GM21576 (cell line): ENCODE measurements around the gene RPIA.
A peak's percentile ranks its signal among the peaks of the same experiment; 100 is the strongest.
"Not testable (repeated sequence)": the region's sequence is repeated elsewhere in the genome, so short reads cannot be mapped to it uniquely, and the experiment has no call there.

Source experiments
- ATAC-seq: cut with Tn5 transposase; IDR thresholded peaks from one replicate; pipeline ENCODE4 v1.9.1; 2021; ENCODE audit warnings: mild to moderate bottlenecking, moderate library complexity; ENCODE audit not compliant: unreplicated experiment

RPIA gene

DNA sequence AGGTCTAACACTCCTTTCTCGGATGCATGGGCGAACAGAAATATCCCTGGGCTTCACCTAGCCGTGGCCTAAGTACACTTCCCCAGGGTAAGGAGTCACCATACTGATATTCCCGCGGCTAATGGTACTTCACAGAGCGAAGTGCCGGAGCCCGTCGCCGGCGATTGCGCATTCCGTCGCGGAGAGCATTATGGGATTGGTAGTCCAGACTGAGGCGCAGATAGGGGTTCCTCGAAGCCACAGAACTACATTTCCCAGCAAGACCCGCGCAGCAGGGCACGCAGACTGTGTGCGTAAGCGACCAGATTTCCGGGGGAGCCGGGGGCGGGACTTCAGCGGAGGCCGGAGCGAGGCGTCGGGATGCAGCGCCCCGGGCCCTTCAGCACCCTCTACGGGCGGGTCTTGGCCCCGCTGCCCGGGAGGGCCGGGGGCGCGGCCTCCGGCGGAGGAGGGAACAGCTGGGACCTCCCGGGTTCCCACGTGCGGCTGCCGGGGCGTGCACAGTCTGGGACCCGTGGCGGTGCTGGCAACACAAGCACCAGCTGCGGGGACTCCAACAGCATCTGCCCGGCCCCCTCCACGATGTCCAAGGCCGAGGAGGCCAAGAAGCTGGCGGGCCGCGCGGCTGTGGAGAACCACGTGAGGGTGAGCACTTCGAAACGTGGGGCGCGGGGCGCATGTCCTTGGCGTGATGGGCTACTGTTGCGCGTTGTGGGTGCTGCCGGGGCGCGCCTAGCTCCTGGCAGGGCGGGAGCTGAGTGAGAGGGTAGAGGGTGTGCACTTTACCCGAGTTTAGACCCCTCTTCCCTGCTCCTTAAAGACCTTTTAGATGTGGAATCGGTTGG lies at the start of gene RPIA:
RPIA (plus strand) TSS at position 335 of the 845 bp plus-strand sequence; CDS start at position 361, 26 bp downstream.
- ATAC-seq = peak; percentile 93

DNA sequence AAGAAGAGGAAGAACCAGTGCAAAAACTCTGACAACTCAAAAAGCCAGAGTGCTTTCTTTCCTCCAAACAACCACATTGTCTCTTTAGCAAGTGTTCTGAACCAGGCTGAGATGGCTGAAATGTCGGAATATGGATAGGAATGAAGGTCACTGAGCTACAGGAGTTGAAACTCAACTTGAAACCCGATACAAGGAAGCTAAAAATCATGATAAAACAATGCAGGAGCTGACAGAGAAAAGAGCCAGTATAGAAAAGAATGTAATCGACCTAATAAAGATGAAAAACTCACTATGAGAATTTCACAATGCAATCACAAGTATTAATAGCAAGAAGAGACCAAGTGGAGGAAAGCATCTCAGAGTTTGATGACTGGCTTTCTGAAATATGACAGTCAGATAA lies 49.2 kb upstream of the RPIA start:
- ATAC-seq = no peak

DNA sequence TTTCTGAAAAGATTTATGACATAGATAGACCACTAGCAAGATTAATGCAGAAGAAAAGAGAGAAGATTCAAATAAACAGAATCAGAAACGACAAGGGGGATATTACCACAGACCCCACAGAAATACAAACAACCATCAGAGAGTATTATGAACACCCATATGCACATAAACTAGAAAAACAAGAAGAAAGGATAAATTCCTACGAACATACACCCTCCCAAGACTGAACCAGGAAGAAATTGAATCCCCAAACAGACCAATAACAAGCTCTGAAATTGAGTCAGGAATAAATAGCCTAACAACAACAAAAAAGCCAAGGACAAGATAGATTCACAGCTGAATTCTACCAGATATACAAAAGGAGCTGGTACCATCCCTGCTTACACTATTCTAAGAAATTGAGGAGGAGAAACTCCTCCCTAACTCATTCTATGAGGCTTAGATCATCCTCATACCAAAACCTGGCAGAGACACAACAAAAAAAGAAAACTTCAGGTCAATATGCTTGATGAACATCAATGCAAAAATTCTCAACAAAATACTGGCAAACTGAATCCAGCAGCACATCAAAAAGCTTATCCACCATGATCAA lies 46.1 kb upstream of the RPIA start:
- not testable (repeated sequence) for ATAC-seq

DNA sequence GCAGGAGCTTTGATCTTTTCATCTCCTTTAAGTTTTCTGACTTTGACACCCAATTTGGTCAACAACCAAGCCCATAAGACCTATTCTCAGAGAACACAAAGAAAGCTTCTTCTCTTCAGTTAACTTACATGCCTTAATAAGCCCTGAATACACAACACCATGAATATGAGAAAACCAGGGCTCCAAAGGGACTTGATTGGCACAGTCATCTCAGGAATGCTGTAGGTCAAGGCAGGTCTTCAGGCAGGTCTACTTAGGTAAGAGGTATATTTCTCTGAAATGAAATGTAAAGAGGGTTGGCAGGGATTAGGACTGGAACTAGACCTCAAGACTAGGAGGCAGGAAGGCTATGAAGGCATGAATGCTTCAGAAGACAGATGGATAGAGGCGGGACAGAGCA lies 39.8 kb upstream of the RPIA start:
- ATAC-seq = no peak

DNA sequence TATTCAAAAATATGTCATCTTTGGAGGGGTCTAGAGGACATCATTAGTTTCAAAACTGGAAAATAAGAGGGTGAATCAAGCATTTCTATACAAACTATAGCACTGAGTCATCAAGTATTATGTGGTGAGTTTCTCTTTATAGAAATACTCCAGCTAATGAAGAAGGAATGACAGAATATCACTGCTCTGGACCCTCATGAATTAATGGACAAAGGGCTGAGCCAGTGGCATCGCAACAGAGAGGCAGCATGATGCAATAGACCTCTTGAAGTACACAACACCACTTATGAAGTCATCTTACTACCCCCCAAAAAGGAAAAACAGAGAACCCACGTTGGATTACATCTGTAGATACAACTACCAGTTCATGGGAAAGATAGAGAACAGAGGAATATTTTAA lies 36.8 kb upstream of the RPIA start:
- no peak for ATAC-seq

DNA sequence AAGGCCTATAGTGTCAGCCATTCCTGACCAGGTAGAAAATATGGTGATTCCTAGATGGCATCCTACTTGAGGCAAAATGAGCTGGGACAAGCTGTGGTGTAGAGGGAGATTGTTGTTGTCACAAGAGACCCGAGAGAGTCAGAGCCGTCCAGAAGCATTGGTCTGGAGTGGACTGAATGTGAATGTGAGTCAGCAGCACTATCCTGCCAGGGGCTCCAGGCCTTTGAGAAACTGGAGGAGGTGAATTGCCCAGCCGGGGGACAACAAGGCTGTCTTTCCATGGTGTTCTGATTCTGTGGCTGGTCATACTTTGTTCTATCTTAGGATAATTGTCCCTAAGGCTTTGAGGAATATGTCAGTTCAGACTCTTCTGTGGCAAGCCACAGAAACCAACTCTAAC lies 34.8 kb upstream of the RPIA start:
- ATAC-seq = no peak

DNA sequence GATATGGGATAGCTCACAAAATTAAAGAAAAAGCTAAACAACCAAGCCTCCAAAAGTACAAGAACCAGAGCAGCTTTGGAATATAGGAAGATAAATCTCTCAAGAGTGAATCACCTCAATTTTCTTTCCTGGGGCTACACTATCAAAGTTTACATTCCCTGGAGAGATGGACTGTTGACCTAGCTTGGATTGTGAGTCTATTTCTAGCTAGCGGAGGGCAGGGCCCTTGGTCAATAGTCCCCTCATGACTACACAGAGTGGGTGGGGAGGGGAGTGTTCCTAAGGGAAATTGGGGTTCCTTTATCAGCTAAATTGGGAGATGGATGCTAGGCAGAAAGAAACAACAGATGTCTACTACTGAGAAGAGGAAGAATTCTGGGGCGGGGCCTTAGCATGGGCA lies 34.3 kb upstream of the RPIA start:
- ATAC-seq = no peak

DNA sequence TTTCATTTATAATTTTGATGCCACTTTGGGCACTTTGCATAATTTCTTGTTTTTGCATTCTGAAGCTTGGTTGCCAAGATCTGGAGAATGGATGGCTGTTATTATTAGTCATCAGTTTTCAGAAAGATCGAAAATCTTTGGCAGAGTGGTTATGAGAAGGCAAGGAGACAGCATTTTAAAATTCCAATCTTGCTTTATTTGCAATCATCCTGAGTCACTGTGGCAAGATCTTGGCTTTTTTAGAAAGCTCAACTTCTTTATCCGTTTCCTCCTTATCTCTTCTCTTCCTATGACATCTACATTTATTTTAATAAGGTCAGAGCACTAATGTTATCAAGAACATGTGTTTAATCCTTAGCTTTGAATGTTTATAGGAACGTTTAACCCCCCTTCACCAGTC lies 33.1 kb upstream of the RPIA start:
- no peak for ATAC-seq

DNA sequence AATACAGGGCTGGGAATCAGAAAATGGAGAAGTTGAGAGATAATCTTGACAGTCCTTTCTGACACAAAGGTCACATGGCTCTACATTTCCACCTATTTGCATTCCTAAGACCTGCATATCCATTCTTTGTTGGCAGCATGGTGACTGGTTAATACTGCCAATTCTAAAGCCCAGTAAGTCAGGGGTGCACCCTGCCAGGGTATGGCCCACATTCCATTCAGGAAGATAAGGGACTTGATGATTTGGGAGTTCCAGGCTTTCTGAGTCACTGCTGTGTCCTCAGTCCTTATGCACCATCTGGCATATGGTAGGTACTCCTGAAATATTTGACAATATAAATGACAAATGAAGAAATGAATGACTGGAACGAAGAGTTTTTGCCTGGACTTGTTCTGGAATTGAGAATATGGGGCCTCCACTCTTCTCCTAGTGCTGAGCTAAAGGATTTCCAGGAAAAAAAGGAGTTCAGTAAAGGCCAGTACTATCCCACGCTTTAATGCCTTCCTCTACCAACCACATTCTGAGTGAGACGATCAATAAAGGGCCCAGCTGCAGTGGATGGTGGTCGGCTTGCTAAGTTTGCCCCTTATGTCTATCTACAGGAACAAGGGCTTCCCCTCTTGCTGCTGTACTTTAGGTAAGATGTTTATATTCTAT lies 32.5 kb upstream of the RPIA start:
- ATAC-seq = no peak

DNA sequence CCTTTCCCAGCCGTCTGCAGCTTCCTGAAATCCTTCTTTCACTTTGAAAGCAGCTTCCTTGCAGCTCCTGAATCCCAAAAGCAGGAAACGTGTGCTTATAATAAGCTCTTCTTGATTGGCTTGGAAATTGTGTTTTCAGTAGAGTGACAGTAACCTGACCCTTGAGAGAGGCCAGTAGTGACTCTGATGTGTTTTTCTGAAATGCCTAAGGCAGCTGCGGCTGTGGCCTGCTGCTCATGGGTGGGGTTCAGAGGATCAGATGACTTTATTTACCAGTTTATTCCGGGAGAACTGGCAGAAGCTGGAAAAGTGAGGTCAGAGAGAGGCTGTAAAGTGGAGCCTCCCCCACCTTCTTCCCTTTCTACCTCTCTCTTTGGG lies 31.9 kb upstream of the RPIA start:
- ATAC-seq = no peak

DNA sequence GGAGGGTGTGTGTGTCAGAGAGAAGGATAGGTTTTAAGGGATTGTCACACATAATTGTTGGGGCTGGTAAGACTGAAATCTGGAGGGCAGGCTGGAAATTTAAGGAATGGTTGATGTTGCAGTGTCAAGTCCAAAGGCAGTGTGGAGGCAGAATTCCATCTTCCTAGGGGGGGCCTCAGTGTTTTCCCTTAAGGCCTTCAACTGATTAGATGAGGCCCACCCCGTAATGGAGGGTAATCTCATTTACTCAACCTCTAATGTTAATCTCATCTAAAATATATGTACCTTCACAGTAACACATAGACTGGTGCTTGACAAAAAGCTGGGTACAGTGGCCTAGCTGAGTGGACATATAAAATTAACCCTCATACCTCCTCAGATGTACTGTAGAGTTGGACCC lies 30.9 kb upstream of the RPIA start:
- no peak for ATAC-seq

DNA sequence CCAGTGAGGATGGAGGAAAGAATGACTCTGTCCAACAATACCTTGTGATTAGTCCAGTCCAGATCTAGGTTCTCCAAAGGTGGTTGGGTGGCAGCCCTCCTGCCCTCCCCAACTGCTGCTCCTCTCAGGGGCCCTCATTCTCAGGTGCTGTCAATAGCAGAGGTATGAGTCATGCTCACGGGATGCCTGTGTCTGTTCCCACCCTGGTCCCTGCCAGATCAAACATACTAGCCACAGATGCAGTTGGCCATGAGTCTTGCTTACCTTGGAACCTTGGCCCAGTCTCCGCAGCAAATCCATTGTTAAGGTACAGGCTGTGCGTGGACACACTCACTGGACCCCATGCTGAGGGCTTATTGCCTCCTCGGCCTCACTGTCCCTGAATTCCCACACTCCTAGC lies 24.9 kb upstream of the RPIA start:
- ATAC-seq = no peak

DNA sequence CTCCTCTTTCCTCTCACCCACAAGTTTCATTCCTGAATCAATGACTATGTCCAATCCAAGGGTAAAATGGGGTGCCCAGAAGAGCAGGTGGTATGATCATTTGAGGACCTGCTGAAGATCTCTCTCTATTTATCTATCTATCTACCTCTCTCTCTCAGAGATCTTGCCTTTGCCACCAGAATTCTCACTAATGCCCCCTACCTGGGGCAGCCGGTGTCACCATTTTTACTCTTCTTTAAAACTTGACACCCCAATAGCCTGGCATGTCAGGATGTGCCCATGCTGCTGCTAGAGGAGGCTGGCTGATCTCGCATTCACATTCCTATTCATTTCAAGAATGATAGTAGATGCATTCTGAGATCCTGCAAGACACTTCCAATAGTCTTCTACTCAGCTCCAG lies 24.3 kb upstream of the RPIA start:
- ATAC-seq = no peak

DNA sequence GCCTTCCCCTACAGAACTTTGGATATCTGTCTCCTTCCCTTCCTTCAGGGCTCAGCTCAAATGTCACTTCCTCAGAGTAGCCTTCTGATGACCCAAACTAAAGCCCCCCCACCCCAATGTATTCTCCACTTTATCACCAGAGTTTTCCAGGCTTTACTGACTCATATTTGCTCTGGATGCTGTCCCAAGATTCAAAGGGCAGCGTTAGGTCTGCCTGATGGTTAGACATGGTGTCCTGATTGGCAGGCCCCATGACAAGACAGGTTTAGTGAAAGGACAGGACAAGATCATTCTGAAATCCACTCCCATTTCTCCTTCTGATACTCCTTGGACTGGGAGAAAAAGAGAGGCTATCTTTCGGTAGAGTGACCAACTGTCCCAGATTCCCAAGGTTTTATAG lies 22.6 kb upstream of the RPIA start:
- ATAC-seq = no peak

DNA sequence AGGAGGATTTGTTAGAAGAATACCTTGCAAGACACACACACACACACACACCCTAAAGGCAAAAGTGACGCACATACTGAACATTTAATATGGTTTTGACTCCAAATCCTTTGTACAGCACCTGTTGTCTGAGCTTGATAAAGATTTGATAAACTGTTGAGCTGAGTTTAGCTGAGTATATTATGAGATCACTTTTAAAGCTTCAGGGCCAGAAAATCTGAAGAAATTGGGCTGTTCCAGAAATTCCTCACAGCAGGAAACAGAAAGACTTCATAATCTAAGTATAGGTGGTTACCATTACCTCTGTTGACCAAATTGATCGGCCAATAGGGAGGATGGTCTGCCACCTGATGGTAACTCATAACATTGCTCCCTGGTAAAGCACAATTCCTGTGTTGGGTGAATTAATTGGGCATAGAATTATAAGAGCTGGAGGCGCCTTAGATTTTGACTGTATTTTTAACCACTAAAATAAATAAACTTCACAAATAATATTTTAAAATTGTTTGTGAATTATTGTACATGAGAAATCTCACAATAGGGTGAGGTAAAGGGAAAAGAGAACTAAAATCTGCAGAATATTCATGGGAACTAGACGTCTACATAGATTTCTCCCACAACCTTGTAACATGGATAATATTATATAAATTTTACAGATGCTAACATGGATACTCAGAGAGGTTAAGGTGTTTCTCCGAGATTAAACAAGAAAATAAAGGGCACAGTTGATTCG lies 21.8 kb upstream of the RPIA start:
- peak; percentile 80 for ATAC-seq

DNA sequence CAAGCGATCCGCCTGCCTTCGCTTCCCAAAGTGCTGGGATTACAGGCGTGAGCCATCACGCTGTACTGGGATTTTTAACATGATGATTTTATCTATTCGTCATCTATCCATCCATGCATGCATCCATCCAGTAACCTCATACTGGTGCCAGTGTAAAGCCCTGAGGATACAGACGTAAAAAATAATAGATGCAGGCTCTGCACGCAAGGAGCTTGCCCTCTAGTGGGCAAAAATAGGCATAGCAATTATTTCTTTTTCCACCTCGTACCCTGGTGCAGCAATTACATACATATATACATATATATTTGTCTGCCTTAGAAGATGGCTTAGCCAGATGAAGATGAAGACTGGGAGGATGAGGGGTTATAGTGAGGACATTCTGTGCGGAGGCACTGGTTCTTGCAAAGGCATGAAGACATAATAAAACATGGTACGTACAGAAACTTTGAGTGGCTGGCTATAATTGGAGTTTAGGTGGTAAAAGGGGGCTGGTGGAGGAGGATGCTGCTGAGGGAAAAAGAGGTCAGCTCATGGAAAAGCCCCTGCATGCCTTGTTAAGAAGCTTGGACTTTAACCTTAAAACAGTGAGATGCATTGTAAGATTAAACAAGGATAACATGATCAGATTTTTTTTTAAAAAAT lies 19.6 kb upstream of the RPIA start:
- peak; percentile 53 for ATAC-seq

DNA sequence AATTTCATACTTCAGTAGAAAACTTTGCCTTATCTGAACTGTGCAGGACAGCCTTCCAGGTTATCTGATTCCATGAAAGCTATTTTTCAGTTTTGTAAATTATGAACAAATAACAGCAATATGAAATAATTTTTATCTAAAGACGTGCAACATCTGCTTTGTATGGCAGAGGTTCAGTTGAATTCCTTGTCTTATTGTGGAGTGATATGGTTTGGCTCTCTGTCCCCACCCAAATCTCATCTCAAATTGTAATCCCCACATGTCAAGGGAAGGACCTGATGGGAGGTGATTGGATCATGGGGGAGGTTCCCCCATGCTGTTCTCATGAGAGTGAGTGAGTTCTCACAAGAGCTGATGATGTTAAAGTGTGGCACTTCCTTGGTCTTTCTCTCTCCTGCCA lies 18.1 kb upstream of the RPIA start:
- ATAC-seq = no peak

DNA sequence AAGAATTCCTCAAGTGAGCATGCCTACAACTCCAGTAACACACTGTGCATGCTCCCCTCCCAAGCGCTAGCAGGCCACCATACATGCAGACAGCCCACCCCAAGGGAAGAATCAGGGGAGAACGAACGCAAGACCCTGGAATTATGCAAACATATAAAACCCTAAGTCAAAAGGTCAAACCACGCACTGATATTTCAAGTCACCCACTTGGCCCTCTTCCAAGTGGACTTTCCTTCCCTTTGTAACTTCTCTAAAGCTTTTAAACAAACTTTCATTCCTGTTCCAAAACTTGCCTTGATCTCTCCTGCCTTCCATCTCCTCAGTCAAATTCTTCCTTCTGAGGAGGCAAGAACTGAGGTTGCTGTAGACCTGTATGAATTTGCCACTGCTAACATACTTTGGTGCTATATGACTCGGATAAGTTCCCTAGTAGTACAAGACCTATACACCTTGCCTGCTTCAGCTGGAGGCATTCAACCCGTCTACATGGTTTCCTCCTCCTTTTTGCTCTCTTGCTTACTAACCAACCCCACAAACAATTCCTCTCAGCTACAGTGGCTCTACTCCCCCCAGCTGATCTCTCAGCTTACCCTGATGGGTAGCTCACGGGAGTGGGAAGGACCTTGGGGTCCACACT lies 11.1 kb upstream of the RPIA start:
- ATAC-seq = no peak

DNA sequence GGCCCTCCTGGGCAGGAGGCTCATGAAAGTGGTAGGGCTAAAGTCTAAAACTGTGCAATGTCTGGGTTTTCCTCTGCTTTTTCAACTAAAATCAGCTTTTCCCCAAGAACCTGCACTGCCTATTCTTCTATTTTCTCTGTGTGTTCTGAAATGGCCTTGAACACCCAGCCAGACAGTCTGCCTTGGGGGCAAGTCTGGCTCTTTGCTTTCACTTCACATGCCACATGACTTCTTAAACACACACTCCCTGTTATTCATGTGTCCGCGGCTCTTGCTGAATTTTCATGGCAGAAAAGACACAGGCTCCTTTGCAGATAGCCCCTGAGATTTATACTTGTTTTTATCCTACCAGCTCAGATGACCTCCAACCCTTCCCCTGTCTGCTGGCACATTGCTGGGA lies 10.6 kb upstream of the RPIA start:
- ATAC-seq = no peak

DNA sequence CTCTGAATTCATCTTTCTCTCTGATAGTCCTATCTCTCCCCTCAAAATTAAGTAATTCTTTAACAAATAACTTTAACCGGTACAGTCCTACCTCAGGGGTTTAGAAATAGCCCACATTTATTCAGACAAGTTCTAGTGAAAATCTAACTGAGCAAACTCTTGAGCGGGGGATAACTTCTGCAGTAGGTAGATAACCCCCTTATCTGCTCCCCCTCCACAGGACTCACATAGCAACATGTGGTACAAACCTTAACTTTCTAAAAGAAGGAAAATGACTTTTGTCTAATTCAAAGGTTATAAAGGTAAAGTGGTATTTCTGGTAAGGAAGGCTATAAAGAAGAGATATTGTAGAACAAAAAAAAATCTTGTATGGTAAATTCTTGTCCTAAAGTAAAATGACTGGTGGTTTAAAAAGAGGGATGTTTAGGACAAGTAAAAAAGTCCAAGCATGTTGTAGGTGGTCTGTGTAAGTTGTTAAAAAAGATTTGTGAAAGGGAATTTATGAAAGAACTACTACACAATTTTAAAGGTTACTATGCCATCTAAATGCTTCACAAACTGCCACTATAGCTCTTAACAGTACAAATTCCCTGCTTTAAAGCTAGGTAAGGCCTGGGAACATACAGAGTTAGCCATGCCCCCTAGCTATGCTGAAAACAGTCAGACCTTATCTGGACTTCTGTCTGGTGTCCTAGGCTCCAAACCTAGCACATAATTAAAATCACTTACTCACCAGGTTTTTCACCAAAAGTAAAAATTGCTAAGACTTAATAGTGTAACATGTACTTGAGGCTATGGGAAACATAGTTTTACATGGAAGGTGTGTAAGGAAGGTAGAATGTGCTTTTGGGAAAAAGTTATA lies 8.1 kb upstream of the RPIA start:
- no peak for ATAC-seq
